Hepatocyte (in vitro differentiated cells): ENCODE results near the gene STK11IP. TPM values are rescaled to one million over a fixed set of nuclear protein-coding genes. Genes with fewer than 3 reads are reported as not detected.

ENCODE experiments used
- DNase-seq: peaks from one replicate; pipeline ENCODE4 v3.0.0-alpha.2; 2016; ENCODE audit warnings: low spot score
- H2AFZ ChIP-seq: fragments of 200-600 bp; sonication (generic); 2 replicates; pipeline ENCODE4 v1.6.0; 2016; ENCODE audit warnings: antibody characterized with exemption, mild to moderate bottlenecking
- H3K27ac ChIP-seq: fragments of 200-600 bp; sonication (generic); 2 replicates; pipeline ENCODE4 v1.5.1; 2016; ENCODE audit warnings: mild to moderate bottlenecking
- H3K27me3 ChIP-seq: fragments of 200-600 bp; sonication (generic); 2 replicates; pipeline ENCODE4 v1.6.1; 2016
- H3K36me3 ChIP-seq: fragments of 200-600 bp; sonication (generic); replicated peaks from 2 replicates; pipeline ENCODE4 v1.5.1; 2016; ENCODE audit warnings: low read depth; ENCODE audit not compliant: insufficient read depth
- H3K4me1 ChIP-seq: fragments of 200-600 bp; sonication (generic); 2 replicates; pipeline ENCODE4 v1.5.1; 2016; ENCODE audit warnings: mild to moderate bottlenecking, moderate library complexity; ENCODE audit not compliant: insufficient read depth
- H3K4me2 ChIP-seq: fragments of 200-600 bp; sonication (generic); 2 replicates; pipeline ENCODE4 v1.6.0; 2016
- H3K4me3 ChIP-seq: fragments of 200-600 bp; sonication (generic); 2 replicates; pipeline ENCODE4 v1.5.1; 2016; ENCODE audit warnings: mild to moderate bottlenecking
- H3K79me2 ChIP-seq: fragments of 200-600 bp; sonication (generic); 2 replicates; pipeline ENCODE4 v1.6.0; 2017; ENCODE audit warnings: mild to moderate bottlenecking
- H3K9me2 ChIP-seq: fragments of 200-600 bp; sonication (generic); replicated peaks from 2 replicates; pipeline ENCODE4 v1.6.0; 2017; ENCODE audit warnings: mild to moderate bottlenecking; ENCODE audit not compliant: insufficient read depth
- H3K9me3 ChIP-seq: fragments of 200-600 bp; sonication (generic); 2 replicates; pipeline ENCODE4 v1.5.1; 2016; ENCODE audit warnings: low read depth, mild to moderate bottlenecking
- H4K20me1 ChIP-seq: fragments of 200-600 bp; sonication (generic); 2 replicates; pipeline ENCODE4 v1.6.0; 2016; ENCODE audit warnings: mild to moderate bottlenecking; ENCODE audit not compliant: insufficient read depth, poor library complexity, severe bottlenecking
- CTCF ChIP-seq: fragments of 200-600 bp; sonication (generic); IDR thresholded peaks from 2 replicates; pipeline ENCODE4 v1.5.1; 2016; ENCODE audit warnings: antibody characterized with exemption, mild to moderate bottlenecking; ENCODE audit not compliant: poor library complexity
- EZH2 ChIP-seq: fragments of 200-600 bp; sonication (generic); IDR thresholded peaks from 2 replicates; pipeline ENCODE4 v1.6.1; 2016; ENCODE audit warnings: antibody characterized with exemption, mild to moderate bottlenecking, borderline replicate concordance
- EZH2phosphoT487 ChIP-seq: fragments of 200-600 bp; sonication (generic); IDR thresholded peaks from one replicate; pipeline ENCODE4 v1.6.1; 2018; ENCODE audit warnings: antibody characterized with exemption, mild to moderate bottlenecking, low read depth, moderate library complexity; ENCODE audit not compliant: unreplicated experiment, severe bottlenecking
- WGBS: methylation state at CpG from one replicate; pipeline ENCODE4 v1.1.6; 2016; ENCODE audit warnings: low lambda C conversion rate; ENCODE audit errors: missing lambda C conversion rate; 5-methylcytosine and 5-hydroxymethylcytosine counted together
- polyA plus RNA-seq: library from polyadenylated mRNA; unstranded; fragments of >200 nt; fragmentation: Nextera tagmentation; extraction: Ambion mirVana; gene quantifications from 2 replicates; pipeline ENCODE4 v1.2.1, GENCODE V29; 2016
- total RNA-seq: library from RNA; depleted of rRNA; stranded (reverse); fragments of >200 nt; gene quantifications from 2 replicates; pipeline ENCODE4 v1.2.3, GENCODE V29; 2014

STK11IP gene
- total and polyA plus RNA-seq, 2 experiments from 2014 or later: 16.7 to 17.6 TPM

GRCh38 chr2:219570924-219571310, 26.7 kb upstream of the STK11IP start:
- Histone ChIP-seq H3K4me3 (peak overlapping the region; percentile 79), H3K4me2 (peak overlapping the region; percentile 75), H4K20me1 (peaks cover 10% of the 10 kb centered on the region), H3K4me1 (peaks cover 17% of the 10 kb centered on the region), H3K79me2 (peaks cover 15% of the 10 kb centered on the region), H3K36me3 (no peaks in the 10 kb centered on the region), H3K27ac (peak overlapping the region; percentile 88), H2AFZ (peak overlapping the region; percentile 22), H3K9me3 (no peaks in the 10 kb centered on the region), H3K9me2 (no peaks in the 10 kb centered on the region), H3K27me3 (no peaks in the 10 kb centered on the region)
- under 1% methylated on average over 37 of the region's 55 CpGs for WGBS
- DNase-seq: peak; percentile 66
- TF ChIP-seq EZH2phosphoT487 (no peak), CTCF (no peak), EZH2 (no peak)

- H3K9me2 ChIP-seq: no peaks in the 10 kb centered on the region
- H3K4me2 ChIP-seq: peak within 1 kb of the TSS; percentile 75
- H3K4me3 ChIP-seq: peak within 1 kb of the TSS; percentile 79
- TF ChIP-seq EZH2phosphoT487 (no peak), EZH2 (no peak), CTCF (no peak)
- 4% methylated on average over 12 of the region's 42 CpGs for WGBS
- peak within 1 kb of the TSS; percentile 22 for H2AFZ ChIP-seq
- peaks cover 10% of the 10 kb centered on the region for H4K20me1 ChIP-seq
- H3K9me3 ChIP-seq: no peaks in the 10 kb centered on the region
- peak; percentile 89 for DNase-seq
- H3K79me2 ChIP-seq: peaks cover 15% of the 10 kb centered on the region
- H3K4me1 ChIP-seq: peaks cover 17% of the 10 kb centered on the region
- peak within 1 kb of the TSS; percentile 88 for H3K27ac ChIP-seq
- H3K27me3 ChIP-seq: no peaks in the 10 kb centered on the region
- no peaks in the 10 kb centered on the region for H3K36me3 ChIP-seq
Observed at GRCh38 chr2:219571311-219572236, 26.1 kb upstream of the STK11IP start, which contains the start of gene OBSL1. TSS of gene OBSL1 (minus strand) at chr2:219571539. CDS start at chr2:219571232, 307 bp downstream.

- no peaks in the 10 kb centered on the region for H3K9me2 ChIP-seq
- peaks cover 21% of the 10 kb centered on the region for H3K4me1 ChIP-seq
- H3K4me3 ChIP-seq: peak within 1 kb of the TSS; percentile 79
- DNase-seq: no peak
- WGBS: 89% methylated on average over 12 of the region's 13 CpGs
- TF ChIP-seq CTCF (no peak), EZH2 (no peak), EZH2phosphoT487 (no peak)
- H3K9me3 ChIP-seq: no peaks in the 10 kb centered on the region
- peak within 1 kb of the TSS; percentile 75 for H3K4me2 ChIP-seq
- peak within 1 kb of the TSS; percentile 22 for H2AFZ ChIP-seq
- H3K79me2 ChIP-seq: peaks cover 15% of the 10 kb centered on the region
- no peaks in the 10 kb centered on the region for H3K27me3 ChIP-seq
- peak within 1 kb of the TSS; percentile 88 for H3K27ac ChIP-seq
- H4K20me1 ChIP-seq: peaks cover 10% of the 10 kb centered on the region
- no peaks in the 10 kb centered on the region for H3K36me3 ChIP-seq
Observed at GRCh38 chr2:219572237-219573001, 25.2 kb upstream of the STK11IP start, which contains the start of gene INHA. TSS of gene INHA (plus strand) at chr2:219572310. CDS start at chr2:219572375, 65 bp downstream.
